Measurements from ENCODE around the gene GUCY1A1. TPM values are rescaled to one million over a fixed set of nuclear protein-coding genes. Genes with fewer than 3 reads are reported as not detected.

GUCY1A1 gene
- total RNA-seq, 1 experiment from 2014 or later, result not detected

DNA sequence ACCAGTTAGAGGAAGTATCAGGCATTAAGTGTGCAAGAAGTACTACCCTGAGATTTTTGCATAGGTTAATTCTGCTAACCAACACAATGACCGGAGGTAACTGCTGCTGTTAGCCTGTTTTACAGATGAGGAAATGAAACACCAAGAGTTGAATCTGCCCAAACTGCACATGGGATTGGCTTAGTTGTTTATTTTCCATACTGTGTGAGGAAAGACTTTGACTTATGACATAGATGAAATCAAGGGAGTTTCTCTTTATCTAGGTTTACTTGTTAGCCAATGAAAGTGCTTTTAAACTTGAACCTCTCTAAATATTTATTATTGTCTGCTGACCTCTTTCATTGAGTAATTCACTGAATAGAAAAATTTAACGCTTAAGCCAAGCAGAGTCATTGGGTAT lies 102.4 kb downstream of the GUCY1A1 start:
- no peaks in the 10 kb centered on the region for H3K36me3 ChIP-seq (ENCODE audit: control insufficient read depth in 1 of 2, insufficient read depth in 2 of 2, low read length in 2 of 2)
- no peaks in the 10 kb centered on the region for H3K27me3 ChIP-seq (ENCODE audit: insufficient read depth, low read length)
- BruUV-seq (replicated peaks), result no TSS peak
- ATAC-seq (no peak), DNase-seq (ENCODE audit: low read depth, low spot score) (no peak)
- ChIA-PET POLR2A (no interaction called here), RAD21 (ENCODE audit: low non-redundant PET in 1 of 2, low total read pairs in 2 of 2, uncharacterized antibody in 2 of 2, unreplicated experiment in 2 of 2) (no interaction called here), CTCF (no interaction called here)
- H3K4me2 ChIP-seq (ENCODE audit: low read length), result no peak overlapping the region
- H3K9ac ChIP-seq (ENCODE audit: low read length), result no peak overlapping the region
- no peaks in the 10 kb centered on the region for H3K79me2 ChIP-seq (ENCODE audit: insufficient read depth, low read length)
- no peaks in the 10 kb centered on the region for H4K20me1 ChIP-seq (ENCODE audit: insufficient read depth)
- intact Hi-C loops (cut with micrococcal nuclease), result no loop called here
- TF ChIP-seq, protein P1, sequence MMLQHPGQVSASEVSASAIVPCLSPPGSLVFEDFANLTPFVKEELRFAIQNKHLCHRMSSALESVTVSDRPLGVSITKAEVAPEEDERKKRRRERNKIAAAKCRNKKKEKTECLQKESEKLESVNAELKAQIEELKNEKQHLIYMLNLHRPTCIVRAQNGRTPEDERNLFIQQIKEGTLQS (IDR thresholded peaks at IDR 0.05), result no peak
- TF ChIP-seq, protein P2, sequence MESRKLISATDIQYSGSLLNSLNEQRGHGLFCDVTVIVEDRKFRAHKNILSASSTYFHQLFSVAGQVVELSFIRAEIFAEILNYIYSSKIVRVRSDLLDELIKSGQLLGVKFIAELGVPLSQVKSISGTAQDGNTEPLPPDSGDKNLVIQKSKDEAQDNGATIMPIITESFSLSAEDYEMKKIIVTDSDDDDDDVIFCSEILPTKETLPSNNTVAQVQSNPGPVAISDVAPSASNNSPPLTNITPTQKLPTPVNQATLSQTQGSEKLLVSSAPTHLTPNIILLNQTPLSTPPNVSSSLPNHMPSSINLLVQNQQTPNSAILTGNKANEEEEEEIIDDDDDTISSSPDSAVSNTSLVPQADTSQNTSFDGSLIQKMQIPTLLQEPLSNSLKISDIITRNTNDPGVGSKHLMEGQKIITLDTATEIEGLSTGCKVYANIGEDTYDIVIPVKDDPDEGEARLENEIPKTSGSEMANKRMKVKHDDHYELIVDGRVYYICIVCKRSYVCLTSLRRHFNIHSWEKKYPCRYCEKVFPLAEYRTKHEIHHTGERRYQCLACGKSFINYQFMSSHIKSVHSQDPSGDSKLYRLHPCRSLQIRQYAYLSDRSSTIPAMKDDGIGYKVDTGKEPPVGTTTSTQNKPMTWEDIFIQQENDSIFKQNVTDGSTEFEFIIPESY (IDR thresholded peaks at IDR 0.05; ENCODE audit: extremely low read depth, insufficient replicate concordance, low read length), result no peak
- TF ChIP-seq SIN3A (IDR thresholded peaks at IDR 0.05; ENCODE audit: low read depth) (no peak), POLR2A (IDR thresholded peaks at IDR 0.05; ENCODE audit: borderline replicate concordance, extremely low read depth, insufficient read depth, insufficient read length) (no peak), RAD21 (IDR thresholded peaks at IDR 0.05; ENCODE audit: low read depth) (no peak), ZNF274 (IDR thresholded peaks at IDR 0.05; ENCODE audit: low read depth, low read length) (no peak), ELF1 (IDR thresholded peaks at IDR 0.05; ENCODE audit: borderline replicate concordance, low read depth) (no peak), YY1 (IDR thresholded peaks at IDR 0.05; ENCODE audit: extremely low read depth, insufficient replicate concordance, low read depth, low read length) (no peak), EGR1 (IDR thresholded peaks at IDR 0.05; ENCODE audit: low read depth) (no peak), SRF (IDR thresholded peaks at IDR 0.05; ENCODE audit: low read depth) (no peak), FOSL1 (IDR thresholded peaks at IDR 0.05; ENCODE audit: low read depth) (no peak), TCF7L2 (IDR thresholded peaks at IDR 0.05; ENCODE audit: borderline replicate concordance, extremely low read depth, insufficient read depth, insufficient read length) (no peak)
- TF ChIP-seq, protein P3, sequence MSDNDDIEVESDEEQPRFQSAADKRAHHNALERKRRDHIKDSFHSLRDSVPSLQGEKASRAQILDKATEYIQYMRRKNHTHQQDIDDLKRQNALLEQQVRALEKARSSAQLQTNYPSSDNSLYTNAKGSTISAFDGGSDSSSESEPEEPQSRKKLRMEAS (IDR thresholded peaks at IDR 0.05), result no peak
- no peaks in the 10 kb centered on the region for H3K9me2 ChIP-seq (ENCODE audit: insufficient read depth)
- H3K4me3 ChIP-seq (replicated peaks in 1 of 2; ENCODE audit: low read depth in 1 of 2, low read length in 2 of 2), result no peak overlapping the region
- no peak overlapping the region for H2AFZ ChIP-seq (ENCODE audit: low read depth, low read length, poor library complexity, severe bottlenecking)
- H3K27ac ChIP-seq (ENCODE audit: low read depth, low read length), result no peak overlapping the region
- H3K4me1 ChIP-seq (ENCODE audit: control insufficient read depth in 1 of 2, insufficient read depth in 2 of 2, low read length in 2 of 2), result no peaks in the 10 kb centered on the region
- H3K9me3 ChIP-seq (ENCODE audit: control insufficient read depth in 1 of 2, insufficient read depth in 1 of 2, low read depth in 1 of 2, low read length in 2 of 2), result no peaks in the 10 kb centered on the region

Measured in HCT116 (cell line).